H9 (cell line): ENCODE measurements around the gene SLC24A4. TPM values are rescaled to one million over a fixed set of nuclear protein-coding genes. Genes with fewer than 3 reads are reported as not detected.

Experiments used
- DNase-seq: peaks from one replicate; pipeline ENCODE4 v3.0.0-alpha.2; 2017
- H2AFZ ChIP-seq: one replicate; pipeline ENCODE4 v1.6.1; 2013; ENCODE audit warnings: mild to moderate bottlenecking, low read length, control low read depth, moderate library complexity
- H2AK5ac ChIP-seq: 2 replicates; pipeline ENCODE4 v1.6.1; 2013; ENCODE audit warnings: low read length, control low read depth, mixed read lengths; ENCODE audit not compliant: insufficient read length
- H2BK120ac ChIP-seq: one replicate; pipeline ENCODE4 v1.6.1; 2013; ENCODE audit warnings: low read depth, mild to moderate bottlenecking, low read length, control low read depth, inconsistent platforms; ENCODE audit not compliant: poor library complexity, severe bottlenecking
- H2BK12ac ChIP-seq: 2 replicates; pipeline ENCODE4 v1.6.1; 2013; ENCODE audit warnings: low read length, control low read depth, mixed read lengths, low read depth; ENCODE audit not compliant: insufficient read length
- H2BK15ac ChIP-seq: 2 replicates; pipeline ENCODE4 v1.6.1; 2013; ENCODE audit warnings: low read depth, low read length, control low read depth
- H2BK20ac ChIP-seq: one replicate; pipeline ENCODE4 v1.6.1; 2013; ENCODE audit warnings: low read depth, mild to moderate bottlenecking, low read length, control low read depth, inconsistent platforms; ENCODE audit not compliant: poor library complexity, severe bottlenecking
- H2BK5ac ChIP-seq: 2 replicates; pipeline ENCODE4 v1.6.1; 2013; ENCODE audit warnings: low read length, control low read depth, mixed read lengths; ENCODE audit not compliant: insufficient read length
- H3K14ac ChIP-seq: 2 replicates; pipeline ENCODE4 v1.6.1; 2013; ENCODE audit warnings: low read length, control low read depth; ENCODE audit not compliant: insufficient read depth
- H3K18ac ChIP-seq: 2 replicates; pipeline ENCODE4 v1.6.1; 2013; ENCODE audit warnings: low read depth, mild to moderate bottlenecking, mixed read lengths, low read length, control low read depth; ENCODE audit not compliant: insufficient read length
- H3K23ac ChIP-seq: 2 replicates; pipeline ENCODE4 v1.6.1; 2013; ENCODE audit warnings: low read length, control low read depth, mixed read lengths, low read depth; ENCODE audit not compliant: insufficient read length
- H3K23me2 ChIP-seq: 2 replicates; pipeline ENCODE4 v1.6.1; 2013; ENCODE audit warnings: low read depth, mild to moderate bottlenecking, mixed read lengths, low read length, control low read depth; ENCODE audit not compliant: insufficient read length, poor library complexity, severe bottlenecking
- H3K27ac ChIP-seq: 2 replicates; pipeline ENCODE4 v1.5.1; 2013; ENCODE audit warnings: low read length, control low read depth, mixed read lengths, low read depth; ENCODE audit not compliant: insufficient read length
- H3K27me3 ChIP-seq: 2 replicates; pipeline ENCODE4 v1.6.1; 2013; ENCODE audit warnings: low read length, control low read depth, inconsistent platforms; ENCODE audit not compliant: insufficient read depth
- H3K4ac ChIP-seq: 2 replicates; pipeline ENCODE4 v1.6.1; 2013; ENCODE audit warnings: low read depth, mild to moderate bottlenecking, control low read depth, inconsistent platforms, low read length, moderate library complexity
- H3K4me1 ChIP-seq: 2 replicates; pipeline ENCODE4 v1.6.1; 2013; ENCODE audit warnings: low read length, control low read depth, inconsistent platforms; ENCODE audit not compliant: insufficient read depth
- H3K4me2 ChIP-seq: 2 replicates; pipeline ENCODE4 v1.6.1; 2013; ENCODE audit warnings: low read length, control low read depth, mixed read lengths; ENCODE audit not compliant: insufficient read length, insufficient read depth
- H3K56ac ChIP-seq: 2 replicates; pipeline ENCODE4 v1.6.1; 2013; ENCODE audit warnings: low read depth, mild to moderate bottlenecking, mixed read lengths, low read length, control low read depth; ENCODE audit not compliant: insufficient read length
- H3K79me1 ChIP-seq: 2 replicates; pipeline ENCODE4 v1.6.1; 2013; ENCODE audit warnings: low read depth, mild to moderate bottlenecking, moderate library complexity, low read length, control low read depth, inconsistent platforms; ENCODE audit not compliant: insufficient read depth, poor library complexity, severe bottlenecking
- H3K79me2 ChIP-seq: 2 replicates; pipeline ENCODE4 v1.6.1; 2013; ENCODE audit warnings: low read length, control low read depth, inconsistent platforms; ENCODE audit not compliant: insufficient read depth
- H3K9ac ChIP-seq: 2 replicates; pipeline ENCODE4 v1.6.1; 2013; ENCODE audit warnings: low read length, control low read depth, mixed read lengths; ENCODE audit not compliant: insufficient read length; ENCODE audit errors: extremely low read depth
- H3K9me3 ChIP-seq: one replicate; pipeline ENCODE4 v1.6.1; 2013; ENCODE audit warnings: low read depth, low read length, inconsistent platforms; ENCODE audit not compliant: control insufficient read depth
- H3T11ph ChIP-seq: one replicate; pipeline ENCODE4 v1.6.1; 2013; ENCODE audit warnings: mild to moderate bottlenecking, low read length, control low read depth, inconsistent platforms
- H4K20me1 ChIP-seq: one replicate; pipeline ENCODE4 v1.6.1; 2013; ENCODE audit not compliant: control insufficient read depth, insufficient read length, insufficient read depth
- H4K5ac ChIP-seq: 2 replicates; pipeline ENCODE4 v1.6.1; 2013; ENCODE audit warnings: low read depth, mild to moderate bottlenecking, mixed read lengths, low read length, control low read depth; ENCODE audit not compliant: insufficient read length
- H4K8ac ChIP-seq: replicated peaks from 2 replicates; pipeline ENCODE4 v1.6.1; 2013; ENCODE audit warnings: low read length, control low read depth, mixed read lengths, low read depth; ENCODE audit not compliant: insufficient read length
- H4K91ac ChIP-seq: 2 replicates; pipeline ENCODE4 v1.6.1; 2013; ENCODE audit warnings: low read depth, mild to moderate bottlenecking, moderate library complexity, mixed read lengths, low read length, control low read depth; ENCODE audit not compliant: insufficient read length
- H3K27ac Mint-ChIP-seq, 3 experiments: 2 replicates in 2 of 3; 3 replicates in 1 of 3; pipeline ENCODE4 v1.8.0; 2020 to 2021; ENCODE audit warnings: mixed read lengths in 3 of 3, mild to moderate bottlenecking in 1 of 3, moderate library complexity in 1 of 3
- H3K27me3 Mint-ChIP-seq: 2 replicates; pipeline ENCODE4 v1.8.0; 2021; ENCODE audit warnings: low read depth, mild to moderate bottlenecking, moderate library complexity, mixed read lengths
- H3K36me3 Mint-ChIP-seq, 3 experiments: 2 replicates in 2 of 3; 3 replicates in 1 of 3; pipeline ENCODE4 v1.8.0; 2020 to 2021; ENCODE audit warnings: low read depth in 3 of 3, mixed read lengths in 3 of 3; ENCODE audit not compliant: insufficient read depth in 1 of 3
- H3K4me1 Mint-ChIP-seq, 2 experiments: 2 replicates each; pipeline ENCODE4 v1.8.0; 2020; ENCODE audit warnings: mixed read lengths in 2 of 2
- H3K4me3 Mint-ChIP-seq, 2 experiments: 2 replicates in 1 of 2; 3 replicates in 1 of 2; pipeline ENCODE4 v1.8.0; 2020 to 2021; ENCODE audit warnings: mild to moderate bottlenecking in 2 of 2, mixed read lengths in 2 of 2, moderate library complexity in 1 of 2
- H3K9me3 Mint-ChIP-seq, 2 experiments: 2 replicates in 1 of 2; 3 replicates in 1 of 2; pipeline ENCODE4 v1.8.0; 2020; ENCODE audit warnings: mild to moderate bottlenecking in 2 of 2, mixed read lengths in 2 of 2, moderate library complexity in 1 of 2
- CTCF ChIP-seq: fragments of 200-600 bp; sonication (generic); conservative IDR thresholded peaks from 3 replicates; pipeline ENCODE4 v1.8.0; 2021; ENCODE audit warnings: antibody characterized with exemption, mild to moderate bottlenecking
- WGBS: extraction: QIAGEN DNeasy Blood & Tissue Kit; methylation state at CpG from one replicate; pipeline ENCODE4 v1.1.7; 2013; ENCODE audit warnings: missing lambda C conversion rate, low lambda C conversion rate, mixed read lengths; ENCODE audit not compliant: insufficient read length; ENCODE audit errors: extremely low coverage; 5-methylcytosine and 5-hydroxymethylcytosine counted together
- total RNA-seq: library from RNA; stranded (reverse); gene quantifications from 2 replicates; pipeline ENCODE4 v1.2.1, GENCODE V29; 2021

Gene SLC24A4
- total RNA-seq, 1 experiment from 2014 or later, result 0.24 TPM

GRCh38 chr14:92288994-92289660 lies 33.8 kb upstream of the SLC24A4 start:
- H3K23ac ChIP-seq, result no peak overlapping the region
- no peaks in the 10 kb centered on the region for H3K9me3 ChIP-seq
- no peaks in the 10 kb centered on the region for H4K20me1 ChIP-seq
- H3K23me2 ChIP-seq, result no peaks in the 10 kb centered on the region
- no peak for DNase-seq
- H3K27ac ChIP-seq, result no peak overlapping the region
- no peak overlapping the region for H4K5ac ChIP-seq
- no peak overlapping the region for H3K9ac ChIP-seq
- no peaks in the 10 kb centered on the region; a peak in 1 of 4 replicates for H3K4me1 Mint-ChIP-seq
- H3K27me3 ChIP-seq, result no peaks in the 10 kb centered on the region
- H2BK5ac ChIP-seq, result no peak overlapping the region
- no peak overlapping the region for H3T11ph ChIP-seq
- TF ChIP-seq CTCF, result no peak
- H3K27me3 Mint-ChIP-seq, result peaks cover 10% of the 10 kb centered on the region
- no peak overlapping the region for H2BK20ac ChIP-seq
- no peak overlapping the region for H3K56ac ChIP-seq
- H3K9me3 Mint-ChIP-seq, result no peaks in the 10 kb centered on the region; a peak in 1 of 5 replicates
- H3K4me3 Mint-ChIP-seq, result no peak overlapping the region
- no peak overlapping the region for H2AK5ac ChIP-seq
- H2BK12ac ChIP-seq, result no peak overlapping the region
- H3K4me2 ChIP-seq, result no peak overlapping the region
- no peak overlapping the region for H2BK15ac ChIP-seq
- no CpG with 5 or more reads among the region's 9 CpGs for WGBS
- H3K4ac ChIP-seq, result no peak overlapping the region
- no peak overlapping the region for H4K8ac ChIP-seq
- no peaks in the 10 kb centered on the region for H3K79me2 ChIP-seq
- H3K18ac ChIP-seq, result no peak overlapping the region
- peaks cover 0 to 1% (median 0%) of the 10 kb centered on the region in 3 experiments; a peak in 1 of 7 replicates for H3K36me3 Mint-ChIP-seq
- no peak overlapping the region for H2AFZ ChIP-seq
- no peak overlapping the region for H4K91ac ChIP-seq
- H3K79me1 ChIP-seq, result no peaks in the 10 kb centered on the region
- H2BK120ac ChIP-seq, result no peak overlapping the region
- no peak overlapping the region for H3K14ac ChIP-seq
- no peaks in the 10 kb centered on the region for H3K4me1 ChIP-seq
- no peak overlapping the region for H3K27ac Mint-ChIP-seq
